ENCODE results near the gene DDX1. TPM values are rescaled to one million over a fixed set of nuclear protein-coding genes. Genes with fewer than 3 reads are reported as not detected.

The DDX1 gene
- total RNA-seq, 1 donor from 2014 or later, result 103 TPM

GRCh38 chr2:15566912-15567311, 24.8 kb upstream of the DDX1 start:
- Histone ChIP-seq H3F3A (ENCODE audit: low read depth) (peaks cover 1% of the 10 kb centered on the region), H3K79me2 (ENCODE audit: low read depth) (no peaks in the 10 kb centered on the region), H3K9me3 (ENCODE audit: low read depth) (no peaks in the 10 kb centered on the region), H3K27ac (no peak overlapping the region), H2AFZ (replicated peaks) (no peak overlapping the region), H3K27me3 (no peaks in the 10 kb centered on the region), H4K20me1 (ENCODE audit: low read depth) (no peaks in the 10 kb centered on the region), H3K36me3 (no peaks in the 10 kb centered on the region), H3K4me1 (peaks cover 19% of the 10 kb centered on the region), H3K4me3 (no peak overlapping the region), H3K9ac (no peak overlapping the region), H3K4me2 (no peak overlapping the region)
- Mint-ChIP-seq H3K27ac (no peak overlapping the region), H3K4me3 (no peak overlapping the region), H3K4me1 (peaks cover 27% of the 10 kb centered on the region), H3K27me3 (ENCODE audit: insufficient read depth, low read depth) (peaks cover 6% of the 10 kb centered on the region), H3K9me3 (no peaks in the 10 kb centered on the region), H3K36me3 (no peaks in the 10 kb centered on the region)
- DNase-seq (ENCODE audit: low spot score), result no peak
- TF ChIP-seq CTCF (IDR thresholded peaks at IDR 0.05), result no peak
- no peak for TF ChIP-seq EZH2 (IDR thresholded peaks at IDR 0.05)
- TF ChIP-seq EZH2phosphoT487 (IDR thresholded peaks at IDR 0.05), result no peak

- no peak overlapping the region for H3K4me3 ChIP-seq
- TF ChIP-seq EZH2phosphoT487 (IDR thresholded peaks at IDR 0.05), result no peak
- TF ChIP-seq CTCF (IDR thresholded peaks at IDR 0.05), result no peak
- TF ChIP-seq EZH2 (IDR thresholded peaks at IDR 0.05), result no peak
- H3K36me3 ChIP-seq, result no peaks in the 10 kb centered on the region
- no peaks in the 10 kb centered on the region for H3K79me2 ChIP-seq (ENCODE audit: low read depth)
- H2AFZ ChIP-seq (replicated peaks), result no peak overlapping the region
- Mint-ChIP-seq H3K9me3 (no peaks in the 10 kb centered on the region), H3K27ac (no peak overlapping the region), H3K27me3 (ENCODE audit: insufficient read depth, low read depth) (peaks cover 4% of the 10 kb centered on the region), H3K4me3 (no peak overlapping the region), H3K36me3 (no peaks in the 10 kb centered on the region), H3K4me1 (peaks cover 13% of the 10 kb centered on the region)
- no peaks in the 10 kb centered on the region for H3F3A ChIP-seq (ENCODE audit: low read depth)
- no peak overlapping the region for H3K27ac ChIP-seq
- DNase-seq (ENCODE audit: low spot score), result no peak
- H3K9ac ChIP-seq, result no peak overlapping the region
- peaks cover 13% of the 10 kb centered on the region for H3K4me1 ChIP-seq
- H3K4me2 ChIP-seq, result no peak overlapping the region
- no peaks in the 10 kb centered on the region for H3K27me3 ChIP-seq
- no peaks in the 10 kb centered on the region for H3K9me3 ChIP-seq (ENCODE audit: low read depth)
- H4K20me1 ChIP-seq (ENCODE audit: low read depth), result no peaks in the 10 kb centered on the region
These were observed 22.8 kb upstream of the DDX1 start for GRCh38 chr2:15568874-15569273.

- no peaks in the 10 kb centered on the region for H3F3A ChIP-seq (ENCODE audit: low read depth)
- no peak overlapping the region for H3K4me3 ChIP-seq
- DNase-seq (ENCODE audit: low spot score), result no peak
- peaks cover 13% of the 10 kb centered on the region for H3K4me1 ChIP-seq
- Mint-ChIP-seq H3K9me3 (no peaks in the 10 kb centered on the region), H3K27me3 (ENCODE audit: insufficient read depth, low read depth) (peaks cover 2% of the 10 kb centered on the region), H3K36me3 (no peaks in the 10 kb centered on the region), H3K4me1 (peaks cover 13% of the 10 kb centered on the region), H3K4me3 (no peak overlapping the region), H3K27ac (peak overlapping the region; percentile 79)
- TF ChIP-seq EZH2phosphoT487 (IDR thresholded peaks at IDR 0.05) (no peak), EZH2 (IDR thresholded peaks at IDR 0.05) (no peak), CTCF (IDR thresholded peaks at IDR 0.05) (no peak)
- H4K20me1 ChIP-seq (ENCODE audit: low read depth), result no peaks in the 10 kb centered on the region
- no peaks in the 10 kb centered on the region for H3K27me3 ChIP-seq
- peak overlapping the region; percentile 11 for H3K27ac ChIP-seq
- no peaks in the 10 kb centered on the region for H3K79me2 ChIP-seq (ENCODE audit: low read depth)
- H3K9me3 ChIP-seq (ENCODE audit: low read depth), result no peaks in the 10 kb centered on the region
- H3K4me2 ChIP-seq, result peak overlapping the region; percentile 40
- peak overlapping the region; percentile 91 for H2AFZ ChIP-seq (replicated peaks)
- H3K36me3 ChIP-seq, result no peaks in the 10 kb centered on the region
- no peak overlapping the region for H3K9ac ChIP-seq
These were observed 21.6 kb upstream of the DDX1 start for GRCh38 chr2:15570104-15570503.

Measured in neural progenitor cell (in vitro differentiated cells).